ENCODE data around the gene SEMA3A.

DNA sequence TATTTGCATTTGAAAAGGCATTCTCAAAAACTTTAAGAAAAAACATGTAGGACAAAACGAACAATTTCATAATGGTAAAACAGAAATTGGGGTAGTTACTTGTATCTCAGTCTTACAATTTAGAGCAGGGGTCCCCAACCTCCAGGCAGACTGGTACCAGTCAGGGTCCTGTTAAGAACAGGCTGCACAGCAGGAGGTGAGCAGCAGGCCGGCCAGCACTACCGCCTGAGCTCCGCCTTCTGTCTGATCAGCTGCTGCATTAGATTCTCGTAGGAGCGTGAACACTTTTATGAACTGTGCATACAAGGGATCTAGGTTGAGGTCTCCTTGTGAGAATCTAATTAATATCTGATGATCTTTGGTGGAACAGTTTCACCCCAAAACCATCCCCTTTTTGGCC is 77.3 kb downstream of the SEMA3A start:
- TF ChIP-seq CTCF (conservative IDR thresholded peaks at IDR 0.05 in 1 of 2, IDR thresholded peaks at IDR 0.05 in 1 of 2; ENCODE audit: low read depth in 1 of 2, low read length in 2 of 2) (no peak), EZH2 (IDR thresholded peaks at IDR 0.05; ENCODE audit: low read length, missing control alignments) (no peak)
